Muscle layer of colon (tissue), 2 donors: ENCODE results near the gene NCAN.
"Not testable (repeated sequence)": the region's sequence is repeated elsewhere in the genome, so short reads cannot be mapped to it uniquely, and the experiment has no call there.

Experiments used
- H3K27ac ChIP-seq: one replicate; pipeline ENCODE4 v1.7.0; 2013; ENCODE audit warnings: low read depth, mild to moderate bottlenecking, low read length, moderate library complexity
- H3K27me3 ChIP-seq, 2 donors: one replicate each; pipeline ENCODE4 v1.7.0; 2013; ENCODE audit warnings: low read length in 2 of 2, mild to moderate bottlenecking in 2 of 2; ENCODE audit not compliant: insufficient read depth in 2 of 2, control insufficient read depth in 1 of 2
- H3K36me3 ChIP-seq: one replicate; pipeline ENCODE4 v1.7.0; 2013; ENCODE audit warnings: mild to moderate bottlenecking, low read length; ENCODE audit not compliant: insufficient read depth
- H3K4me1 ChIP-seq: one replicate; pipeline ENCODE4 v1.7.0; 2013; ENCODE audit warnings: mild to moderate bottlenecking, low read length; ENCODE audit not compliant: insufficient read depth
- H3K4me3 ChIP-seq, 2 donors: one replicate each; pipeline ENCODE4 v1.7.0; 2013; ENCODE audit warnings: low read length in 2 of 2, low read depth in 1 of 2, mild to moderate bottlenecking in 1 of 2, moderate library complexity in 1 of 2
- H3K9ac ChIP-seq: one replicate; pipeline ENCODE4 v1.7.0; 2013; ENCODE audit warnings: low read length
- H3K9me3 ChIP-seq: one replicate; pipeline ENCODE4 v1.7.0; 2013; ENCODE audit warnings: mild to moderate bottlenecking, low read length
- donor health status: abdominal sarcoma.
- donor health status: Adenocarcinoma of cecum.

The NCAN gene

GRCh38 chr19:19211499-19212420, at the start of gene NCAN:
Gene NCAN, plus strand, starts transcription at chr19:19211958. Its CDS starts 4,996 bp downstream, at chr19:19216954.
- H3K9me3 ChIP-seq, result no peaks in the 10 kb centered on the region
- no peaks in the 10 kb centered on the region for H3K4me1 ChIP-seq
- no peak within 1 kb of the TSS for H3K27ac ChIP-seq
- H3K4me3 ChIP-seq, result no peak within 1 kb of the TSS
- no peaks in the 10 kb centered on the region for H3K36me3 ChIP-seq
- no peak within 1 kb of the TSS for H3K9ac ChIP-seq
- peaks cover 5 to 43% of the 10 kb centered on the region in 2 donors for H3K27me3 ChIP-seq

- no peak overlapping the region for H3K9ac ChIP-seq
- no peak overlapping the region for H3K4me3 ChIP-seq
- no peaks in the 10 kb centered on the region for H3K36me3 ChIP-seq
- no peak overlapping the region for H3K27ac ChIP-seq
- H3K4me1 ChIP-seq, result no peaks in the 10 kb centered on the region
- H3K9me3 ChIP-seq, result no peaks in the 10 kb centered on the region
- peaks cover 0 to 3% of the 10 kb centered on the region in 2 donors for H3K27me3 ChIP-seq
These were observed 49.3 kb upstream of the NCAN start for GRCh38 chr19:19162495-19162894.

GRCh38 chr19:19165396-19165795, 46.4 kb upstream of the NCAN start:
- Histone ChIP-seq H3K4me3 (no peak overlapping the region), H3K9me3 (no peaks in the 10 kb centered on the region), H3K27ac (no peak overlapping the region), H3K36me3 (no peaks in the 10 kb centered on the region), H3K4me1 (peaks cover 7% of the 10 kb centered on the region), H3K27me3 (peaks cover 0 to 9% of the 10 kb centered on the region in 2 donors), H3K9ac (no peak overlapping the region)

- peaks cover 7% of the 10 kb centered on the region for H3K4me1 ChIP-seq
These were observed 44.1 kb upstream of the NCAN start for GRCh38 chr19:19167612-19168011.

GRCh38 chr19:19169236-19170052, 42.3 kb upstream of the NCAN start:
- peaks cover 7% of the 10 kb centered on the region for H3K4me1 ChIP-seq
- H3K27me3 ChIP-seq, result peaks cover 0 to 13% of the 10 kb centered on the region in 2 donors
- no peak overlapping the region for H3K9ac ChIP-seq
- H3K36me3 ChIP-seq, result no peaks in the 10 kb centered on the region
- peak overlapping the region in 1 of 2 donors; percentile 32 for H3K4me3 ChIP-seq
- H3K9me3 ChIP-seq, result no peaks in the 10 kb centered on the region
- H3K27ac ChIP-seq, result no peak overlapping the region

More at GRCh38 chr19:19167612-19168011, 44.1 kb upstream of the NCAN start:
- H3K27me3 ChIP-seq, result peaks cover 0 to 13% of the 10 kb centered on the region in 2 donors
- no peak overlapping the region for H3K27ac ChIP-seq
- H3K4me3 ChIP-seq, result no peak overlapping the region
- no peaks in the 10 kb centered on the region for H3K36me3 ChIP-seq
- no peaks in the 10 kb centered on the region for H3K9me3 ChIP-seq
- H3K9ac ChIP-seq, result no peak overlapping the region

- peak within 1 kb of the TSS in 1 of 2 donors; percentile 32 for H3K4me3 ChIP-seq
- no peak within 1 kb of the TSS for H3K9ac ChIP-seq
- H3K4me1 ChIP-seq, result peaks cover 7% of the 10 kb centered on the region
- H3K36me3 ChIP-seq, result no peaks in the 10 kb centered on the region
- no peaks in the 10 kb centered on the region for H3K9me3 ChIP-seq
- H3K27ac ChIP-seq, result no peak within 1 kb of the TSS
- H3K27me3 ChIP-seq, result peaks cover 0 to 13% of the 10 kb centered on the region in 2 donors
These were observed 41.5 kb upstream of the NCAN start, which contains the start of gene MEF2B for GRCh38 chr19:19170053-19170872. Gene MEF2B, minus strand, starts transcription at chr19:19170263. Its CDS starts 19,528 bp downstream, at chr19:19150735.

- Histone ChIP-seq H3K27ac (no peak overlapping the region), H3K9me3 (no peaks in the 10 kb centered on the region), H3K4me3 (no peak overlapping the region), H3K9ac (no peak overlapping the region), H3K36me3 (no peaks in the 10 kb centered on the region), H3K27me3 (peaks cover 0 to 10% of the 10 kb centered on the region in 2 donors), H3K4me1 (peaks cover 7% of the 10 kb centered on the region)
These were observed 40.7 kb upstream of the NCAN start for GRCh38 chr19:19170873-19171672.

GRCh38 chr19:19171821-19172532, 39.8 kb upstream of the NCAN start:
- Histone ChIP-seq H3K4me1 (peaks cover 7% of the 10 kb centered on the region), H3K9me3 (no peaks in the 10 kb centered on the region), H3K9ac (no peak overlapping the region), H3K36me3 (no peaks in the 10 kb centered on the region), H3K4me3 (no peak overlapping the region), H3K27ac (no peak overlapping the region), H3K27me3 (peaks cover 0 to 10% of the 10 kb centered on the region in 2 donors)

GRCh38 chr19:19173243-19173642, 38.5 kb upstream of the NCAN start:
- peaks cover 0 to 10% of the 10 kb centered on the region in 2 donors for H3K27me3 ChIP-seq
- not testable (repeated sequence) for H3K4me3 ChIP-seq, H3K36me3 ChIP-seq, H3K9ac ChIP-seq, H3K4me1 ChIP-seq, H3K27ac ChIP-seq, H3K9me3 ChIP-seq

GRCh38 chr19:19176950-19177349, 34.8 kb upstream of the NCAN start:
- Histone ChIP-seq H3K36me3 (peaks cover 12% of the 10 kb centered on the region), H3K9ac (no peak overlapping the region), H3K27ac (no peak overlapping the region), H3K4me1 (no peaks in the 10 kb centered on the region), H3K27me3 (peaks cover 0 to 2% of the 10 kb centered on the region in 2 donors), H3K4me3 (no peak overlapping the region), H3K9me3 (no peaks in the 10 kb centered on the region)
